Activated CD4-positive, alpha-beta T cell treated with anti-CD3 and anti-CD28 coated beads, Interleukin-2, amount 10 ng/mL, durations not matched to agents 7 days and 5 days (primary cell): Measurements from ENCODE around the gene TMEM184C. TPM values are rescaled to one million over a fixed set of nuclear protein-coding genes. Genes with fewer than 3 reads are reported as not detected.

Source experiments
- CTCF ChIA-PET: fragments of 350-600 bp; sonication (Branson Sonifier 250); formaldehyde crosslinking; loops from one replicate; lab custom pipeline; 2021; ENCODE audit warnings: antibody characterized with exemption; lab: Charles Lee
- POLR2A ChIA-PET: fragments of 350-600 bp; sonication (Branson Sonifier 250); formaldehyde crosslinking; loops from one replicate; lab custom pipeline; 2021; ENCODE audit warnings: antibody characterized with exemption; lab: Charles Lee
- DNase-seq: peaks from one replicate; pipeline ENCODE4 v3.0.0-alpha.2; 2020
- H3K27ac Mint-ChIP-seq: one replicate; pipeline ENCODE4 v1.8.0; 2021; ENCODE audit warnings: mild to moderate bottlenecking, moderate library complexity, mixed read lengths
- H3K27me3 Mint-ChIP-seq: one replicate; pipeline ENCODE4 v1.8.0; 2021; ENCODE audit warnings: mixed read lengths
- H3K36me3 Mint-ChIP-seq: one replicate; pipeline ENCODE4 v1.8.0; 2021; ENCODE audit warnings: low read depth, mixed read lengths
- H3K4me1 Mint-ChIP-seq: one replicate; pipeline ENCODE4 v1.8.0; 2021; ENCODE audit warnings: mixed read lengths
- H3K4me3 Mint-ChIP-seq: one replicate; pipeline ENCODE4 v1.8.0; 2021; ENCODE audit warnings: mild to moderate bottlenecking, moderate library complexity, mixed read lengths
- H3K9me3 Mint-ChIP-seq: one replicate; pipeline ENCODE4 v1.8.0; 2021; ENCODE audit warnings: mixed read lengths
- total RNA-seq, 2 experiments: library from RNA; stranded (reverse); gene quantifications; one replicate each; pipeline ENCODE4 v1.2.3, GENCODE V29; 2021

TMEM184C gene
- total RNA-seq, 2 experiments from 2014 or later, result 17.4 to 19.2 TPM

DNA sequence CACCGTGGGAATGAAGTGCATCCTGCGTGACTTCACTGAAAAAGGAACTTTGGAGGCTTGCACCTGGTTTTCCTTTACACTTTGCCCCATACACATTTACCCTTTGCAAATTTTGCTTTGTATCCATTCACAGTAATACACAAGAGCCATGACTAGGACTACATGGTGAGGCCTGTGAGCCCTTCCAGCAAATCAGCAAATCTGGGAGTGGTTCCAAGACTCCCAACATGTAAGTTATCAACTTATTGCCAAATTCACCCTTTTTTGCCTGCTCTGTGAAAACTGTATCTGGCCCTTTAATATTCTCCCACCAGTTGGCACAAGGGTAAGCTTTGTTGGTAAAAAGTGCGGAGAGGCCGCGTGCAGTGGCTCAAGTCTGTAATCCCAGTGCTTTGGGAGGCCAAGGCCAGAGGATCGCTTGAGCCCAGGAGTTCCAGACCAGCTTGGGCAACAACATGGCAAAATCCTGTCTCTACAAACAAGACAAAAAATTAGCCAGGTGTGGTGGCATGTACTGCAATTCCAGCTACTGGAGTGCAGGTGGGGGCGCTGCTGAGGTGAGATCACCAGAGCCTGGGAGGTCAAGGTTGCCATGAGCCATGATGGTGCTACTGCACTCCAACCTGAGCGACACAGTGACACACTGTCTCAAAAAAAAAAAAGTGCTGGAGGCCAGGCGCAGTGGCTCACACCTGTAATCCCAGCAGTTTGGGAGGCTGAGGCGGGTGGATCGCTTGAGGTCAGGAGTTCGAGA lies 61.8 kb downstream of the TMEM184C start:
- Mint-ChIP-seq H3K27ac (no peak overlapping the region), H3K9me3 (no peaks in the 10 kb centered on the region), H3K4me3 (no peak overlapping the region), H3K4me1 (peaks cover 26% of the 10 kb centered on the region), H3K36me3 (peaks cover 24% of the 10 kb centered on the region), H3K27me3 (no peaks in the 10 kb centered on the region)
- no peak for DNase-seq
- CTCF ChIA-PET, result no interaction called here
- POLR2A ChIA-PET, result no interaction called here

DNA sequence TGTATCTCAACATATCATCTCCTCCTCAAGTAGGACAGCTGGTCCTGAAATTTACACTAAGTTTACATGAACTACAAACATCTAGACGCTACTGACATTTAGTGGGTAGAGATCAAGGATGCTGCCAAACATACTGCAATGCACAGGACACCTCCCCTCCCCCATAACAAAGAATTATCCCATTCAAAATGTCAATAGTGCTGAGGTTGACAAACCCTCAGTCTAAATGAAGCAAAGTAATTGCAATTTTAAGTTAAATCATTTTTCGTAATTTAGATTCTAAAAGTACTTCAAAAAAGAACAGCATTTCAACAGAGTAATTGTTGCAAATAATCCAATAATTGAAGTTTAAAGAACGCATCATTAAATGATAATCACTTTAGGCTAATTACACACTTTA lies 65.6 kb downstream of the TMEM184C start:
- Mint-ChIP-seq H3K4me3 (peak overlapping the region; percentile 98), H3K4me1 (peaks cover 32% of the 10 kb centered on the region), H3K36me3 (peaks cover 19% of the 10 kb centered on the region), H3K9me3 (no peaks in the 10 kb centered on the region), H3K27me3 (peaks cover 12% of the 10 kb centered on the region), H3K27ac (peak overlapping the region; percentile 96)
- CTCF ChIA-PET, result interaction anchor here (1.1 to 2.8 kb wide), 3 partner anchors 8 to 183 kb away, joined by 3 to 23 read pairs (median 6); no protein-coding TSS in a partner anchor
- no peak for DNase-seq
- POLR2A ChIA-PET, result no interaction called here

- Mint-ChIP-seq H3K4me3 (peak overlapping the region; percentile 98), H3K4me1 (peaks cover 32% of the 10 kb centered on the region)
Observed at GRCh38 chr4:147683188-147683591, 66.0 kb downstream of the TMEM184C start.

GRCh38 chr4:147683717-147684700 lies 66.8 kb downstream of the TMEM184C start, which contains the start of gene PRMT9:
TSS of gene PRMT9 (minus strand) at chr4:147684163. CDS start at chr4:147683987, 176 bp downstream.
- H3K9me3 Mint-ChIP-seq, result no peaks in the 10 kb centered on the region
- CTCF ChIA-PET, result interaction anchor here (0.6 to 2.8 kb wide), 11 partner anchors 9 to 1301 kb away, joined by 3 to 23 read pairs (median 3); no protein-coding TSS in a partner anchor
- H3K4me3 Mint-ChIP-seq, result peak within 1 kb of the TSS; percentile 98
- peak; percentile 87 for DNase-seq
- peaks cover 8% of the 10 kb centered on the region for H3K36me3 Mint-ChIP-seq
- H3K4me1 Mint-ChIP-seq, result peaks cover 36% of the 10 kb centered on the region
- POLR2A ChIA-PET, result no interaction called here
- peak within 1 kb of the TSS; percentile 96 for H3K27ac Mint-ChIP-seq
- H3K27me3 Mint-ChIP-seq, result peaks cover 12% of the 10 kb centered on the region

More at GRCh38 chr4:147683188-147683591, 66.0 kb downstream of the TMEM184C start:
- ChIA-PET CTCF (interaction anchor here (0.6 to 2.8 kb wide), 6 partner anchors 9 to 1300 kb away, joined by 3 to 23 read pairs (median 4); no protein-coding TSS in a partner anchor), POLR2A (no interaction called here)
- Mint-ChIP-seq H3K36me3 (peaks cover 16% of the 10 kb centered on the region), H3K27me3 (peaks cover 12% of the 10 kb centered on the region), H3K27ac (peak overlapping the region; percentile 96), H3K9me3 (no peaks in the 10 kb centered on the region)
- DNase-seq, result peak; percentile 22

DNA sequence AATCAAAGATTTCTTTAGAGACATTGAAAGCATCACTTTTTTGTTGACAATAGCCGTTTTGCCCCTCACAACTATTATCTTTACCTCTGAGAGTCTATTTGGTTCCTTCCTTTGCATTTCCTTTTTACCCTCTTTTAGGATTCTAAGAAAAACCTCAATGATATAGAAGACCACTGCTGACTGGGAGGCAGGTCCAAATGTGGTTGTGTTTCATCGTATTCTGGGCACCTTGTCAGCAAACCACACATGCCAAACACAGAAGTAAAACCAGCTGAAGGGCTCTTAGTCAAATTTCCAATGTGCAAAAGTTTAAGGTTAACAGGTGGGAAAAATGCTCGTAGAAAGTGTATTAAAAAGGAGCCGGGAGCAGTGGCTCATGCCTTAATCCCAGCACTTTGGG lies 71.9 kb downstream of the TMEM184C start:
- peak overlapping the region; percentile 54 for H3K4me3 Mint-ChIP-seq
- POLR2A ChIA-PET, result no interaction called here
- H3K27ac Mint-ChIP-seq, result peak overlapping the region; percentile 87
- CTCF ChIA-PET, result interaction anchor here (0.6 to 2.2 kb wide), 4 partner anchors 68 to 177 kb away, joined by 3 to 8 read pairs (median 4); no protein-coding TSS in a partner anchor
- no peaks in the 10 kb centered on the region for H3K9me3 Mint-ChIP-seq
- H3K36me3 Mint-ChIP-seq, result peaks cover 2% of the 10 kb centered on the region
- H3K27me3 Mint-ChIP-seq, result peaks cover 20% of the 10 kb centered on the region
- H3K4me1 Mint-ChIP-seq, result peaks cover 28% of the 10 kb centered on the region
- DNase-seq, result peak; percentile 46

DNA sequence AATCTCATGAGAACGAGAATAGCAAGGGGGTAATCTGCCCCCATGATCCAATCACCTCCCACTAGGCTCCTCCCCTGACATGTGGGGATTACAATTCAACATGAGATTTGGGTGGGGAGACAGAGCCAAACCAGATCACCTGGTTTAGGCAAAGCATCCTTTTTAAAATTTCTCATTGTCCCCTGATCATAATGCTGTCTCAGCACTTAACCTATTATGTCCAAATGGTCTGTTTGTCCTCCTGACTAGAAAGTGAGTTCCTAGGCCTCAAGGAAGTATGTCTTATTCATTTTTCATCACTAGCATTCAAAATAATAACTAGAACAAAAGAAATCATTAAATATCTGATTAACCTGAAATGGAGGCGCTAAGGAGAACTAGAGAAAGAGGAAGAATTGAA lies 74.6 kb downstream of the TMEM184C start:
- DNase-seq, result no peak
- no peak overlapping the region for H3K4me3 Mint-ChIP-seq
- ChIA-PET POLR2A (no interaction called here), CTCF (interaction anchor here (1.2 to 2.2 kb wide), 2 partner anchors 8 to 175 kb away, joined by 4 to 7 read pairs; partner anchors contain the start of gene PRMT9)
- H3K27ac Mint-ChIP-seq, result no peak overlapping the region
- H3K9me3 Mint-ChIP-seq, result no peaks in the 10 kb centered on the region
- H3K4me1 Mint-ChIP-seq, result peaks cover 20% of the 10 kb centered on the region
- H3K36me3 Mint-ChIP-seq, result peaks cover 2% of the 10 kb centered on the region
- H3K27me3 Mint-ChIP-seq, result peaks cover 12% of the 10 kb centered on the region

DNA sequence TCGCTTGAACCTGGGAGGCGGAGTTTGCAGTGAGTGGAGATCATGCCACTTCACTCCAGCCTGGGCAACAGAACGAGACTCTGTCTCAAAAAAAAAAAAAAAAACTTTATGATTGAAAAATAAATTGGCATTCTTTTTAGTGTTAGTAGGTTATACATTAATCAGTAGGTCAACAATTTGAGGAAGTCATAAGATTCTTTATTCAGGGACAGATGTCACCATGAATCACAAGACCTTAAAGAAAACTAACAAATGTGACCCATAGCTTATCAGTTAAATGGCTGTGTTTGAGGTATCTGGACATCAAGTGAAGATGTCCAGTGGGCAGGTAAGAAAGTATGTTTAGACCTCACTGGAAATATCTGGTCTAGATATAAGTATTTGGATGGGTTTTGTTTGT lies 76.0 kb downstream of the TMEM184C start:
- POLR2A ChIA-PET, result no interaction called here
- Mint-ChIP-seq H3K4me1 (peaks cover 20% of the 10 kb centered on the region), H3K36me3 (peaks cover 2% of the 10 kb centered on the region), H3K27me3 (peaks cover 16% of the 10 kb centered on the region), H3K9me3 (no peaks in the 10 kb centered on the region), H3K27ac (no peak overlapping the region), H3K4me3 (no peak overlapping the region)
- DNase-seq, result no peak
- CTCF ChIA-PET, result interaction anchor here (1.0 to 2.2 kb wide), 2 partner anchors 9 to 174 kb away, joined by 3 to 7 read pairs; partner anchors contain the start of gene PRMT9

GRCh38 chr4:147696866-147697265 lies 79.7 kb downstream of the TMEM184C start:
- Mint-ChIP-seq H3K4me1 (no peaks in the 10 kb centered on the region), H3K36me3 (no peaks in the 10 kb centered on the region), H3K27me3 (peaks cover 17% of the 10 kb centered on the region), H3K27ac (no peak overlapping the region), H3K9me3 (no peaks in the 10 kb centered on the region), H3K4me3 (no peak overlapping the region)
- ChIA-PET POLR2A (no interaction called here), CTCF (interaction anchor here (0.5 to 1.3 kb wide), 3 partner anchors 9 to 170 kb away, joined by 3 read pairs; no protein-coding TSS in a partner anchor)
- DNase-seq, result no peak

DNA sequence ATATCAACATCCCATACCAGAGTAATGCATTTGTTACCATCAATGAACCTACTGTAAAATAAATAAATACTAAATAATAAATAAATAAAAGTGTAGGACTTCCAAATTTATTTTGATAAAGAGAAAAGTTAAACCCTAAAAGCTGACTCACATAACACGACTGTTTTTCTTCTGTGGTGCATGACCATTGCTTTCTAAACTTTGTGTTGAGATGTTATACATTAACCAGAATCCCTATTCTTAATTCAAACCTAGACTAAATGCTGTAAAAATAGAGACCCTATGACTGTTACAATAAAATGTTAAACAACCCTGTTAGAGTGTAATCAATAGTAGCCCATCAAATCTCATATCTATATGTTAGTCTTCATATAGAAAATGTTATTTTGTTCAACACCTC lies 87.6 kb downstream of the TMEM184C start:
- Mint-ChIP-seq H3K27ac (no peak overlapping the region), H3K9me3 (no peaks in the 10 kb centered on the region), H3K4me3 (no peak overlapping the region), H3K4me1 (peaks cover 7% of the 10 kb centered on the region), H3K27me3 (peaks cover 9% of the 10 kb centered on the region), H3K36me3 (no peaks in the 10 kb centered on the region)
- ChIA-PET CTCF (no interaction called here), POLR2A (no interaction called here)
- DNase-seq, result no peak

GRCh38 chr4:147707892-147708672 lies 90.9 kb downstream of the TMEM184C start:
- Mint-ChIP-seq H3K4me3 (no peak overlapping the region), H3K27ac (no peak overlapping the region), H3K9me3 (no peaks in the 10 kb centered on the region), H3K4me1 (peaks cover 7% of the 10 kb centered on the region), H3K36me3 (no peaks in the 10 kb centered on the region), H3K27me3 (peaks cover 2% of the 10 kb centered on the region)
- peak; percentile 59 for DNase-seq
- ChIA-PET CTCF (interaction anchor here (0.7 to 2.6 kb wide), 5 partner anchors 11 to 159 kb away, joined by 3 to 20 read pairs (median 3); no protein-coding TSS in a partner anchor), POLR2A (no interaction called here)

DNA sequence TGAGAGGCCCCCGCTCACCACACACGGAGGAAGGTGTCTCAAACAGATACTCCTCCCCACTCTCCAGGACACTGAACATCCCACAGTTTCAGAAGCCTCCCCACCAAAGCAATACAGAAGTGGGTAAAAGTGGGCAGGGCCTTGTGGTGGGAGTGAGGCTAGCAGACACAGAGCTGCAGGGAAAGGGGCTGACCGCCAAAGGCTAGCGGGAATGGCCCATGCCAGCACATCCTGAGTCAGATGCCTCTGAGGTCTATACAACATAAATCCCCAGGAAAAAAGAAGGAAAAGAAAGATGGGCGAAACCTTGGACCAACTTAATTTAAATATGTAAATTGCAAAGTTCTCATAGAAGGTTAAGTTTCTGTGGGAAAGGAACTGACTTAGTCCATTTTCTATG lies 92.8 kb downstream of the TMEM184C start:
- H3K4me3 Mint-ChIP-seq, result no peak overlapping the region
- POLR2A ChIA-PET, result no interaction called here
- DNase-seq, result no peak
- peaks cover 2% of the 10 kb centered on the region for H3K27me3 Mint-ChIP-seq
- peaks cover 7% of the 10 kb centered on the region for H3K4me1 Mint-ChIP-seq
- H3K36me3 Mint-ChIP-seq, result no peaks in the 10 kb centered on the region
- CTCF ChIA-PET, result interaction anchor here (0.6 to 2.6 kb wide), 3 partner anchors 54 to 156 kb away, joined by 3 to 20 read pairs (median 3); no protein-coding TSS in a partner anchor
- H3K9me3 Mint-ChIP-seq, result no peaks in the 10 kb centered on the region
- no peak overlapping the region for H3K27ac Mint-ChIP-seq
